Measurements from ENCODE around the gene BCL2L12.

Gene BCL2L12

DNA sequence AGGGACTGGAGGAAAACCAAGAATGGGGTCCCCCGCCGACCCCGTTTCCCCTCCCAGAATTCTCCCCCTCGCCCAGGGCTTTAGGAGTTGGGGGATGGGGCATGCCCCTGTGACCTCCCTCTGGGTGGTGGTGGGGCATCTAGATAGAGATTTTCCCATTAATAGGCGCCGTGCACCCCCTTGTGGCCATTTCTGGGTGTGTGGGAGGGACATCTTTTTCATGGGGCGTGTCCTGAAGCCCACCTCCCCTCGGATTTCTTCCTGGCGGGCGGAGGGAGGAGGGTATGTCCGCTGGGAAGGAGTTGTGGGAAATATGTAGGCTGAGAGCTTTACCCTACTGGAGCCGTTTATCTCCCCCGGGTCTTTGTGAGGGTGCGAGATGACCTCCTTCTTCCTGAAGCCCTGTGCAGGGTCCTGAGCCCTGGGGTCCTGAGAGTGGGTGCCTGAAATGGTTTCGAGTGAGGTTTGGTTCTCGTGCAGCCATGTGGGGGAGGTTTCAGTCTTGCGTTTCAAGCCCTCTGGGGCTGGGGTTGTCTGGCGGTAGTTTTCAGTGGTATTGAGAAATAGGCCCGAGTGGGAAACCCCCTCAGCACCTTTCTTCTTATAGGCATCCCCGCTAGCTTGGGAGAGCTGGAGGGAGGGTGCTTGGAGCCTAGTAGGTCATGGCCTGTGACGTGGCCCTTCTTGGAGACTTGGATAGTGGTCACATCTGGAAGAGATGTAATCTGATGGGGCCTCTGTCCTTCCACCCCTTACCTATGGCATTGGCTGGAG is 12.4 kb downstream of the BCL2L12 start:
- TF ChIP-seq TAF1 (IDR thresholded peaks at IDR 0.05; ENCODE audit: borderline replicate concordance, insufficient read depth, low read length): no peak
- TF ChIP-seq FOXP2 (optimal IDR thresholded peaks at IDR 0.05; ENCODE audit: borderline replicate concordance, extremely low read depth, extremely low read length, insufficient read depth): no peak

DNA sequence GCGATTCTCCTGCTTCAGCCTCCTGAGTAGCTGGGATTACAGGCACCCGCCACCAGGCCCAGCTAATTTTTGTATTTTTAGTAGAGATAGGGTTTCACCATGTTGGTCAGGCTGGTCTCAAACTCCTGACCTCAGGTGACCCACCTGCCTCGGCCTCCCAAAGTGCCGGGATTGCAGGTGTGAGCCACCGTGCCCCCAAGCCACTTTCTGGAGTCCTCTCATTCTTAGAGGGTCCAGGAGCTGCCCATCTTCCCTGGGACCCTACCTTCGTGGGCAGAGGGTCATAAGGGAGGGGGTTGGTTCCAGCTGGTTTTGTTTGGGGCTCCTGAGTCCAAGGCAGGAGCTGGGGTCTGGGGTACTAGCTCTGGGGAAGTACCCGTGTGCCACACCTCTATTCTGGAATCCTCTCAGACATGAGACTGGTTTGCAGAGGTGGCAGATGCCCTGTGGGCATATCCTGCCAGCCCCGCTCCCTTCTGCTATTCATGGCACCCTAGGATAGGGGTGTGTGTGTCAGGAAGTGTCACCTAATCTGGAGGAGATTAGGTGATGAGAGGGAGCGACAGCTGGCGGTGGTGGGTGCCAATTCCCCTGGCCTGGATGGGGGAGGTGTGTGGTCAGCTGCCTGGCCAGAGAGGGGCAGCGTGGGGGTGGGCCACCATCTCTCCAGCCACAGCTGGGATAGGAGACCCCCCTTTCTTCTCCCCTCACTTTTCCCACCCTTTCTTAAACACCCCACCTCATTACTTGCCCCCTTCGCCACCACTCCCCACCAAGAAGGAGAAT is 13.4 kb downstream of the BCL2L12 start:
- TF ChIP-seq FOXP2 (optimal IDR thresholded peaks at IDR 0.05; ENCODE audit: borderline replicate concordance, extremely low read depth, extremely low read length, insufficient read depth): no peak
- TF ChIP-seq POLR2AphosphoS5 (IDR thresholded peaks at IDR 0.05; ENCODE audit: low read depth, low read length): no peak
- no peak for TF ChIP-seq TAF1 (IDR thresholded peaks at IDR 0.05; ENCODE audit: borderline replicate concordance, insufficient read depth, low read length)
- TF ChIP-seq SIN3A (IDR thresholded peaks at IDR 0.05; ENCODE audit: borderline replicate concordance, insufficient read depth, low read length): no peak

DNA sequence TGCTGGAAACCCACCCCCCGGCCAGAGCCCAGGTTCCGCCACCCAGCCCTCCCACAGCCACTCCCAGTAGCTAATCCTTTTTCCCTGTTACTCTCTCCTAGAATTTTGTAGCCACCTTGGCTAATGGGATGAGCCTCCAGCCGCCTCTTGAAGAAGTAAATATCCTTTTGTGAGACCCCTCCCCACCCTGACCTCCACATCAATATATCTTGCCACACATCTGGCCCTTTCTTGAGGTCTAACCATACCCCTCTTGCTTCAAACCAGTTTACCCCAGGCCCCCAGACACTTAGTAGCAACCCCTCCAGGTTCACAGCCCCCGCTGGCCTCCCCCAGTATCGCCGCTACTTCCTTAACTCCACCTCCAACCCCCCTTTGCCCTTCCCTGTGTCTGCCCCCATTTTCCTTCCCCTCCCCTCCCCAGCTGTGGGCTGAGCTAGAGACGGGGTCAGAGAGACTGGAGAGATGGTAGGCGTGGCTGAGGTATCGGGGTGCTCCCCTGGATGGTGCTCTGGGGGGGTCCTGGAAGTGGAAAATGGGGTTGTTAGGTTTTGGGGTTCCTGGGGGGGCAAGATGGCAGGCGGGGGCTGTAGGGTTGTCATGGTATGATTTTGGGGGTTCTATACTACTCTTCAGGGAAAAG is 14.2 kb downstream of the BCL2L12 start:
- no peak for TF ChIP-seq SIN3A (IDR thresholded peaks at IDR 0.05; ENCODE audit: borderline replicate concordance, insufficient read depth, low read length)
- TF ChIP-seq, protein P1, sequence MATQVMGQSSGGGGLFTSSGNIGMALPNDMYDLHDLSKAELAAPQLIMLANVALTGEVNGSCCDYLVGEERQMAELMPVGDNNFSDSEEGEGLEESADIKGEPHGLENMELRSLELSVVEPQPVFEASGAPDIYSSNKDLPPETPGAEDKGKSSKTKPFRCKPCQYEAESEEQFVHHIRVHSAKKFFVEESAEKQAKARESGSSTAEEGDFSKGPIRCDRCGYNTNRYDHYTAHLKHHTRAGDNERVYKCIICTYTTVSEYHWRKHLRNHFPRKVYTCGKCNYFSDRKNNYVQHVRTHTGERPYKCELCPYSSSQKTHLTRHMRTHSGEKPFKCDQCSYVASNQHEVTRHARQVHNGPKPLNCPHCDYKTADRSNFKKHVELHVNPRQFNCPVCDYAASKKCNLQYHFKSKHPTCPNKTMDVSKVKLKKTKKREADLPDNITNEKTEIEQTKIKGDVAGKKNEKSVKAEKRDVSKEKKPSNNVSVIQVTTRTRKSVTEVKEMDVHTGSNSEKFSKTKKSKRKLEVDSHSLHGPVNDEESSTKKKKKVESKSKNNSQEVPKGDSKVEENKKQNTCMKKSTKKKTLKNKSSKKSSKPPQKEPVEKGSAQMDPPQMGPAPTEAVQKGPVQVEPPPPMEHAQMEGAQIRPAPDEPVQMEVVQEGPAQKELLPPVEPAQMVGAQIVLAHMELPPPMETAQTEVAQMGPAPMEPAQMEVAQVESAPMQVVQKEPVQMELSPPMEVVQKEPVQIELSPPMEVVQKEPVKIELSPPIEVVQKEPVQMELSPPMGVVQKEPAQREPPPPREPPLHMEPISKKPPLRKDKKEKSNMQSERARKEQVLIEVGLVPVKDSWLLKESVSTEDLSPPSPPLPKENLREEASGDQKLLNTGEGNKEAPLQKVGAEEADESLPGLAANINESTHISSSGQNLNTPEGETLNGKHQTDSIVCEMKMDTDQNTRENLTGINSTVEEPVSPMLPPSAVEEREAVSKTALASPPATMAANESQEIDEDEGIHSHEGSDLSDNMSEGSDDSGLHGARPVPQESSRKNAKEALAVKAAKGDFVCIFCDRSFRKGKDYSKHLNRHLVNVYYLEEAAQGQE (IDR thresholded peaks at IDR 0.05; ENCODE audit: insufficient read depth in 1 of 2, low read depth in 2 of 2, low read length in 2 of 2): no peak
- no peak for TF ChIP-seq FOXP2 (optimal IDR thresholded peaks at IDR 0.05; ENCODE audit: borderline replicate concordance, extremely low read depth, extremely low read length, insufficient read depth)
- TF ChIP-seq TAF1 (IDR thresholded peaks at IDR 0.05; ENCODE audit: borderline replicate concordance, insufficient read depth, low read length): no peak
- no peak for TF ChIP-seq POLR2AphosphoS5 (IDR thresholded peaks at IDR 0.05; ENCODE audit: low read depth, low read length)

DNA sequence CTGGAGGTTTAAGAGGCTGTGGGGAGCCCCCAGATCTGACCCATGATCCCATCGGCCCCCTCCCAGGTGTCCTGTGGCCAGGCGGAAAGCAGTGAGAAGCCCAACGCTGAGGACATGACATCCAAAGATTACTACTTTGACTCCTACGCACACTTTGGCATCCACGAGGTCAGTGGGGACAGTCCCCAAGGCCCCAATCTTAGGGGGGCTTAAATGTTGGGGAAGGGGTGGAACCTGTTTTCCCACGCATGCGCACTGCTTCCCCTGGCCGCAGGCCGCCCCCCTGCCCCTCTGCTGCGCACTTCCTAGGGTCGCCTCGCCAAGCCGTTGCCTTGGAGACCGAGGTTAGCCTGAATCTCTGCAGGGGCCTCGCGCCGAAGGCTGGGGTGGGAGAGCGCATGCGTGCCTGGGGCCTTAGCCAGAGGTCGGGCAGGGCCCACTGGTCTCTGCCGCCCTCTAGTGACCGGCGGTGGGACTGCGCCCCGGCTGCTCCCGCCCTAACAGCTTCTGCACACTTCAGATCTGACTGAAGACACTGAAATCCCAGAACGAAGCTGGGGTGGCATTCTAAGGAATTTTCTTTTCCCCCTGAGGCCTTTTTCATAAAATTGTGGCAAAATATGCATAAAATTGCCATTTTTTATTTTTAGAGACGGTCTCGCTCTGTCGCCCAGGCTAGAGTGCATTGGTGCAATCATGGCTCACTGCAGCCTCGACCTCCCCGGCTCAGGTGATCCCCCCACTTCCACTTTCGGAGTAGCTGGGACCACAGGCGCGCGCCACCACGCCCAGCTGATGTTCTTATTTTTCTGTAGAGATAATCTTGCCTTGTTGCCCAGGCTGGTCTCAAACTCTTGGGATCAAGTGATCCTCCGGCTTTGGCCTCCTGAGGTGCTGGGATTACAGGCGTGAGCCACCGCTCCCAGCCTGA is 15.0 kb downstream of the BCL2L12 start:
- TF ChIP-seq POLR2AphosphoS5 (IDR thresholded peaks at IDR 0.05; ENCODE audit: low read depth, low read length): no peak
- TF ChIP-seq SIN3A (IDR thresholded peaks at IDR 0.05; ENCODE audit: borderline replicate concordance, insufficient read depth, low read length): no peak
- peak; percentile 54 for TF ChIP-seq FOXP2 (optimal IDR thresholded peaks at IDR 0.05; ENCODE audit: borderline replicate concordance, extremely low read depth, extremely low read length, insufficient read depth)
- TF ChIP-seq TAF1 (IDR thresholded peaks at IDR 0.05; ENCODE audit: borderline replicate concordance, insufficient read depth, low read length): no peak
- TF ChIP-seq, protein P1 (IDR thresholded peaks at IDR 0.05; ENCODE audit: insufficient read depth in 1 of 2, low read depth in 2 of 2, low read length in 2 of 2): no peak

DNA sequence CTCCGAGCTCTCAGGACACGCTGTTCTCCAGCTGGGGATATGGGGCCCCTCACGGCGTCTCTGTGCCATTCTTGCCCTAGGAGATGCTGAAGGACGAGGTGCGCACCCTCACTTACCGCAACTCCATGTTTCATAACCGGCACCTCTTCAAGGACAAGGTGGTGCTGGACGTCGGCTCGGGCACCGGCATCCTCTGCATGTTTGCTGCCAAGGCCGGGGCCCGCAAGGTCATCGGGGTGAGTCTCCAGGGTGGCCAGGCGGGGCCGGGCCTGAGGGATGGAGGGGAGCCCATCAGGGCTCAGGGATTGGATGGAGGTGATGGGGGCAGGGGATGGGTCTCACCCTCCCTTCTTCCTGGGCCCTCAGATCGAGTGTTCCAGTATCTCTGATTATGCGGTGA is 16.1 kb downstream of the BCL2L12 start:
- TF ChIP-seq TAF1 (IDR thresholded peaks at IDR 0.05; ENCODE audit: borderline replicate concordance, insufficient read depth, low read length): no peak
- TF ChIP-seq, protein P1 (IDR thresholded peaks at IDR 0.05; ENCODE audit: insufficient read depth in 1 of 2, low read depth in 2 of 2, low read length in 2 of 2): no peak
- TF ChIP-seq SIN3A (IDR thresholded peaks at IDR 0.05; ENCODE audit: borderline replicate concordance, insufficient read depth, low read length): no peak
- TF ChIP-seq FOXP2 (optimal IDR thresholded peaks at IDR 0.05; ENCODE audit: borderline replicate concordance, extremely low read depth, extremely low read length, insufficient read depth): no peak
- no peak for TF ChIP-seq POLR2AphosphoS5 (IDR thresholded peaks at IDR 0.05; ENCODE audit: low read depth, low read length)

Data from PFSK-1 (cell line).